ENCODE data around the gene SNED1.

SNED1 gene

GRCh38 chr2:241007111-241007510, 8.7 kb downstream of the SNED1 start:
- no peak for DNase-seq

GRCh38 chr2:241007880-241008710, 9.7 kb downstream of the SNED1 start:
- peak; percentile 7 for DNase-seq

GRCh38 chr2:241008711-241009121, 10.3 kb downstream of the SNED1 start:
- peak; percentile 8 for DNase-seq

GRCh38 chr2:241009191-241009590, 10.8 kb downstream of the SNED1 start:
- no peak for DNase-seq

- DNase-seq = peak; percentile 41
Observed at GRCh38 chr2:241009601-241010530, 11.4 kb downstream of the SNED1 start.

GRCh38 chr2:241010531-241011295, 12.3 kb downstream of the SNED1 start:
- peak; percentile 8 for DNase-seq

- no peak for DNase-seq
Observed at GRCh38 chr2:241011296-241011600, 12.8 kb downstream of the SNED1 start.

GRCh38 chr2:241011751-241012510, 13.5 kb downstream of the SNED1 start:
- DNase-seq = peak; percentile 12

- no peak for DNase-seq
Observed at GRCh38 chr2:241014224-241014623, 15.8 kb downstream of the SNED1 start.

GRCh38 chr2:241014764-241015163, 16.3 kb downstream of the SNED1 start:
- no peak for DNase-seq

GRCh38 chr2:241015439-241015838, 17.0 kb downstream of the SNED1 start:
- no peak for DNase-seq

- DNase-seq = no peak
Observed at GRCh38 chr2:241017228-241017940, 19.0 kb downstream of the SNED1 start.

- peak; percentile 7 for DNase-seq
Observed at GRCh38 chr2:241018051-241018891, 19.9 kb downstream of the SNED1 start.

- no peak for DNase-seq
Observed at GRCh38 chr2:241019441-241020139, 21.2 kb downstream of the SNED1 start.

GRCh38 chr2:241020201-241020600, 21.8 kb downstream of the SNED1 start:
- DNase-seq = no peak

GRCh38 chr2:241020629-241021190, 22.3 kb downstream of the SNED1 start:
- no peak for DNase-seq

GRCh38 chr2:241025639-241026038, 27.2 kb downstream of the SNED1 start:
- DNase-seq = no peak

- DNase-seq = no peak
Observed at GRCh38 chr2:241029599-241030332, 31.3 kb downstream of the SNED1 start.

- no peak for DNase-seq
Observed at GRCh38 chr2:241030333-241030680, 31.9 kb downstream of the SNED1 start.
